ENCODE measurements around the gene MTFR2.

The MTFR2 gene

GRCh38 chr6:136249811-136250685 lies at the start of gene MTFR2:
Gene MTFR2 (minus strand): TSS chr6:136250311. CDS start chr6:136249099, 1,212 bp downstream.
- DNase-seq = peak; percentile 51 to 97 (median 91)

GRCh38 chr6:136294621-136295020 lies 44.5 kb upstream of the MTFR2 start:
- DNase-seq = no peak

GRCh38 chr6:136290410-136291010 lies 40.4 kb upstream of the MTFR2 start:
- DNase-seq = peak in 40 of 56 donors; percentile 14 to 82 (median 61)

- peak; percentile 92 to 100 (median 99) for DNase-seq
These were observed 39.7 kb upstream of the MTFR2 start, which contains the start of gene BCLAF1 for GRCh38 chr6:136289579-136290409. Gene BCLAF1 (minus strand): TSS chr6:136289846. CDS start chr6:136279866, 9,980 bp downstream.

- DNase-seq = peak in 55 of 56 donors; percentile 9 to 92 (median 80)
These were observed 39.1 kb upstream of the MTFR2 start for GRCh38 chr6:136289327-136289578.

GRCh38 chr6:136288566-136289326 lies 38.6 kb upstream of the MTFR2 start:
- peak in 53 of 56 donors; percentile 20 to 87 (median 66) for DNase-seq

GRCh38 chr6:136284909-136285308 lies 34.8 kb upstream of the MTFR2 start:
- no peak for DNase-seq

GRCh38 chr6:136282906-136283305 lies 32.8 kb upstream of the MTFR2 start:
- no peak for DNase-seq

- DNase-seq = no peak
These were observed 30.0 kb upstream of the MTFR2 start for GRCh38 chr6:136280032-136280609.

GRCh38 chr6:136274062-136274461 lies 24.0 kb upstream of the MTFR2 start:
- DNase-seq = no peak

GRCh38 chr6:136265101-136265500 lies 15.0 kb upstream of the MTFR2 start:
- no peak for DNase-seq

GRCh38 chr6:136262940-136263339 lies 12.8 kb upstream of the MTFR2 start:
- DNase-seq = no peak

- no peak for DNase-seq
These were observed 4.8 kb upstream of the MTFR2 start for GRCh38 chr6:136254851-136255466.

- DNase-seq = no peak
These were observed 3.6 kb upstream of the MTFR2 start for GRCh38 chr6:136253734-136254133.

- no peak for DNase-seq
These were observed 2.3 kb upstream of the MTFR2 start for GRCh38 chr6:136252441-136252840.

GRCh38 chr6:136251394-136251793 lies 1.3 kb upstream of the MTFR2 start:
- DNase-seq = no peak

- no peak for DNase-seq
These were observed 536 bp upstream of the MTFR2 start for GRCh38 chr6:136250686-136251008.

GRCh38 chr6:136249336-136249735 lies 775 bp downstream of the MTFR2 start:
- DNase-seq = no peak

- no peak for DNase-seq
These were observed 6.0 kb downstream of the MTFR2 start for GRCh38 chr6:136244061-136244616.
